HepG2 (cell line): ENCODE measurements around the gene TMEM269. TPM values are rescaled to one million over a fixed set of nuclear protein-coding genes. Genes with fewer than 3 reads are reported as not detected.

Experiments used
- BRD4 ChIP-seq: sonication (generic); formaldehyde crosslinking; IDR thresholded peaks from 2 replicates; pipeline ENCODE4 v1.4.0; 2020; ENCODE audit warnings: missing genetic modification reagents
- EED ChIP-seq: sonication (generic); formaldehyde crosslinking; IDR thresholded peaks from 2 replicates; pipeline ENCODE4 v1.5.0; 2020; ENCODE audit warnings: mild to moderate bottlenecking, missing genetic modification reagents
- RCOR2 ChIP-seq: IDR thresholded peaks from 2 replicates; pipeline ENCODE4 v1.6.1; 2016; ENCODE audit warnings: missing biosample characterization, missing genetic modification reagents
- SOX13 ChIP-seq, 3 experiments: fragments of 450-650 bp in 1 of 3; sonication (generic) in 1 of 3; formaldehyde crosslinking in 1 of 3; IDR thresholded peaks in 2 of 3; conservative IDR thresholded peaks in 1 of 3; 2 replicates each; pipeline versions ENCODE4 v1.5.0 to v1.6.1; 2016 to 2020; ENCODE audit warnings: antibody characterized with exemption in 1 of 3, mild to moderate bottlenecking in 1 of 3, missing compliant biosample characterization in 1 of 3, missing genetic modification reagents in 1 of 3, moderate library complexity in 1 of 3
- SSRP1 ChIP-seq: IDR thresholded peaks from 2 replicates; pipeline ENCODE4 v1.6.1; 2016; ENCODE audit warnings: control low read depth
- ZNF678 ChIP-seq: sonication (generic); formaldehyde crosslinking; IDR thresholded peaks from 2 replicates; pipeline ENCODE4 v1.4.0; 2020; ENCODE audit warnings: mild to moderate bottlenecking, missing genetic modification reagents
- polyA plus RNA-seq, 8 experiments: library from polyadenylated mRNA; depleted of rRNA in 3 of 8; stranded (reverse) in 7 of 8; unstranded in 1 of 8; fragments of >200 nt; fragmentation: Illumina TruSeq in 4 of 8; extraction: Trizol in 4 of 8; gene quantifications; 2 replicates each; pipeline versions ENCODE4 v1.2.1 to v1.2.3, GENCODE V29; 2011 to 2016; ENCODE audit warnings: low read depth in 4 of 8, missing spikeins in 1 of 8, mixed read lengths in 1 of 8; ENCODE audit not compliant: insufficient read depth in 1 of 8
- total RNA-seq, 5 experiments: library from RNA; depleted of rRNA; stranded (reverse); fragments of >200 nt; fragmentation: Illumina TruSeq; extraction: Trizol; gene quantifications; 2 replicates each; pipeline ENCODE4 v1.2.3, GENCODE V29; 2016; ENCODE audit warnings: low read depth in 1 of 5
- TF ChIP-seq, protein P1 (sequence below): sonication (generic); formaldehyde crosslinking; IDR thresholded peaks from 2 replicates; pipeline ENCODE4 v1.5.0; 2020; ENCODE audit warnings: mild to moderate bottlenecking, missing genetic modification reagents, borderline replicate concordance
- TF ChIP-seq, protein P2 (sequence below): sonication (generic); formaldehyde crosslinking; IDR thresholded peaks from 2 replicates; pipeline ENCODE4 v1.8.1; 2023; ENCODE audit warnings: mild to moderate bottlenecking, missing genetic modification reagents
- TF ChIP-seq, protein P3 (sequence below): sonication (generic); formaldehyde crosslinking; IDR thresholded peaks from 2 replicates; pipeline ENCODE4 v1.4.0; 2020; ENCODE audit warnings: missing genetic modification reagents
- TF ChIP-seq, protein P4 (sequence below): sonication (generic); formaldehyde crosslinking; conservative IDR thresholded peaks from 2 replicates; pipeline ENCODE4 v1.4.0; 2020; ENCODE audit warnings: missing genetic modification reagents
- TF ChIP-seq, protein P5 (sequence below), 2 experiments: sonication (generic) in 1 of 2; formaldehyde crosslinking in 1 of 2; IDR thresholded peaks; 2 replicates each; pipeline versions ENCODE4 v1.4.0 to v1.6.1; 2018 to 2020; ENCODE audit warnings: missing genetic modification reagents in 2 of 2, borderline replicate concordance in 1 of 2, low read depth in 1 of 2, mild to moderate bottlenecking in 1 of 2, missing biosample characterization in 1 of 2

The TMEM269 gene
- total and polyA plus RNA-seq, 2 of the 13 experiments (the other 11 are each of a cell fraction or from before 2014, with no cell fraction given), result 0.15 to 0.21 TPM

DNA sequence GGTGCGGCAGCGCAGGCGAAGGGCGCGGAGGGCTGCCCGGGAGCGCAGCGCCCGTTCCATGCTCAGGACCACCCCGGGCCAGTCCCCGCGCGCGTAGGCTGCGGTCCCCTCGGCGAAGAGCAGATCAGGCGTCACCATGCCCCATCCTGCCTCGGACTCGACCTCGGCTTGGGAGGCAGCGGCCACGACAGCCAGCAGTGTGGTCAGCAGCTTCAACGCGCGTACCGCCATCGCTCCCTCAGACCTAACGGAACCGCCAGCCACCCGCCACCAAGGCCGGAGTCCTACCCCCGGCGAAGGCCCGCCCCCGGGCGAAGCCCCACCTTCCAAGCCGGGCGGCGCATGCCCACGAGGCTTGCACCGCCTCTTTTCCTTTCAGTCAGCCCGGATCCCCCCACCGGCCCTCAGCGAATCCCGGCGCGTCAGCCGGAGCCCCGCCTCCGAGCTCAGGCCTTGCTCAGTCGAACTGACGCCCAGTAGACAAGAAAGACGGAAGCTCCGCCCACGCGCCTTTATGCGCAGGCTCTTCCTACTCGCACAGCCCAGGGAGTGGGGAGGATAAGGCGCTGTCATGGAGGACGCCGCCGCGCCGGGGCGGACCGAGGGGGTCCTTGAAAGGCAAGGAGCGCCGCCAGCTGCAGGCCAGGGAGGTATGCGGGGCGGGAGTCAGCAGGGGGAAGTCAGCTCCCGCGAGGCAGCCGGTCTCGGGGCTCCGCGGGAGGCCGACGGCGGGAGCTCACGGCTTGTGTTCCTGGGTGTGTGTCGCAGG lies 17.9 kb upstream of the TMEM269 start, which contains the start of the genes C1orf50 and P3H1 (continued):
- TF ChIP-seq, protein P1, sequence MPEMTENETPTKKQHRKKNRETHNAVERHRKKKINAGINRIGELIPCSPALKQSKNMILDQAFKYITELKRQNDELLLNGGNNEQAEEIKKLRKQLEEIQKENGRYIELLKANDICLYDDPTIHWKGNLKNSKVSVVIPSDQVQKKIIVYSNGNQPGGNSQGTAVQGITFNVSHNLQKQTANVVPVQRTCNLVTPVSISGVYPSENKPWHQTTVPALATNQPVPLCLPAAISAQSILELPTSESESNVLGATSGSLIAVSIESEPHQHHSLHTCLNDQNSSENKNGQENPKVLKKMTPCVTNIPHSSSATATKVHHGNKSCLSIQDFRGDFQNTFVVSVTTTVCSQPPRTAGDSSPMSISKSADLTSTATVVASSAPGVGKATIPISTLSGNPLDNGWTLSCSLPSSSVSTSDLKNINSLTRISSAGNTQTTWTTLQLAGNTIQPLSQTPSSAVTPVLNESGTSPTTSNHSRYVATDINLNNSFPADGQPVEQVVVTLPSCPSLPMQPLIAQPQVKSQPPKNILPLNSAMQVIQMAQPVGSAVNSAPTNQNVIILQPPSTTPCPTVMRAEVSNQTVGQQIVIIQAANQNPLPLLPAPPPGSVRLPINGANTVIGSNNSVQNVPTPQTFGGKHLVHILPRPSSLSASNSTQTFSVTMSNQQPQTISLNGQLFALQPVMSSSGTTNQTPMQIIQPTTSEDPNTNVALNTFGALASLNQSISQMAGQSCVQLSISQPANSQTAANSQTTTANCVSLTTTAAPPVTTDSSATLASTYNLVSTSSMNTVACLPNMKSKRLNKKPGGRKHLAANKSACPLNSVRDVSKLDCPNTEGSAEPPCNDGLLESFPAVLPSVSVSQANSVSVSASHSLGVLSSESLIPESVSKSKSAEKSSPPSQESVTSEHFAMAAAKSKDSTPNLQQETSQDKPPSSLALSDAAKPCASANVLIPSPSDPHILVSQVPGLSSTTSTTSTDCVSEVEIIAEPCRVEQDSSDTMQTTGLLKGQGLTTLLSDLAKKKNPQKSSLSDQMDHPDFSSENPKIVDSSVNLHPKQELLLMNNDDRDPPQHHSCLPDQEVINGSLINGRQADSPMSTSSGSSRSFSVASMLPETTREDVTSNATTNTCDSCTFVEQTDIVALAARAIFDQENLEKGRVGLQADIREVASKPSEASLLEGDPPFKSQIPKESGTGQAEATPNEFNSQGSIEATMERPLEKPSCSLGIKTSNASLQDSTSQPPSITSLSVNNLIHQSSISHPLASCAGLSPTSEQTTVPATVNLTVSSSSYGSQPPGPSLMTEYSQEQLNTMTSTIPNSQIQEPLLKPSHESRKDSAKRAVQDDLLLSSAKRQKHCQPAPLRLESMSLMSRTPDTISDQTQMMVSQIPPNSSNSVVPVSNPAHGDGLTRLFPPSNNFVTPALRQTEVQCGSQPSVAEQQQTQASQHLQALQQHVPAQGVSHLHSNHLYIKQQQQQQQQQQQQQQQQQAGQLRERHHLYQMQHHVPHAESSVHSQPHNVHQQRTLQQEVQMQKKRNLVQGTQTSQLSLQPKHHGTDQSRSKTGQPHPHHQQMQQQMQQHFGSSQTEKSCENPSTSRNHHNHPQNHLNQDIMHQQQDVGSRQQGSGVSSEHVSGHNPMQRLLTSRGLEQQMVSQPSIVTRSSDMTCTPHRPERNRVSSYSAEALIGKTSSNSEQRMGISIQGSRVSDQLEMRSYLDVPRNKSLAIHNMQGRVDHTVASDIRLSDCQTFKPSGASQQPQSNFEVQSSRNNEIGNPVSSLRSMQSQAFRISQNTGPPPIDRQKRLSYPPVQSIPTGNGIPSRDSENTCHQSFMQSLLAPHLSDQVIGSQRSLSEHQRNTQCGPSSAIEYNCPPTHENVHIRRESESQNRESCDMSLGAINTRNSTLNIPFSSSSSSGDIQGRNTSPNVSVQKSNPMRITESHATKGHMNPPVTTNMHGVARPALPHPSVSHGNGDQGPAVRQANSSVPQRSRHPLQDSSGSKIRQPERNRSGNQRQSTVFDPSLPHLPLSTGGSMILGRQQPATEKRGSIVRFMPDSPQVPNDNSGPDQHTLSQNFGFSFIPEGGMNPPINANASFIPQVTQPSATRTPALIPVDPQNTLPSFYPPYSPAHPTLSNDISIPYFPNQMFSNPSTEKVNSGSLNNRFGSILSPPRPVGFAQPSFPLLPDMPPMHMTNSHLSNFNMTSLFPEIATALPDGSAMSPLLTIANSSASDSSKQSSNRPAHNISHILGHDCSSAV, result 0 out of 2 replicates have a peak, but pooled peaks have one; percentile 73
- TF ChIP-seq, protein P2, sequence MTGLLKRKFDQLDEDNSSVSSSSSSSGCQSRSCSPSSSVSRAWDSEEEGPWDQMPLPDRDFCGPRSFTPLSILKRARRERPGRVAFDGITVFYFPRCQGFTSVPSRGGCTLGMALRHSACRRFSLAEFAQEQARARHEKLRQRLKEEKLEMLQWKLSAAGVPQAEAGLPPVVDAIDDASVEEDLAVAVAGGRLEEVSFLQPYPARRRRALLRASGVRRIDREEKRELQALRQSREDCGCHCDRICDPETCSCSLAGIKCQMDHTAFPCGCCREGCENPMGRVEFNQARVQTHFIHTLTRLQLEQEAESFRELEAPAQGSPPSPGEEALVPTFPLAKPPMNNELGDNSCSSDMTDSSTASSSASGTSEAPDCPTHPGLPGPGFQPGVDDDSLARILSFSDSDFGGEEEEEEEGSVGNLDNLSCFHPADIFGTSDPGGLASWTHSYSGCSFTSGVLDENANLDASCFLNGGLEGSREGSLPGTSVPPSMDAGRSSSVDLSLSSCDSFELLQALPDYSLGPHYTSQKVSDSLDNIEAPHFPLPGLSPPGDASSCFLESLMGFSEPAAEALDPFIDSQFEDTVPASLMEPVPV (CRISPR knock-in tag), result no peak; the same call in 1 of the 2 replicates
- TF ChIP-seq SOX13 (IDR thresholded peaks at IDR 0.05) (no peak), SOX13 (CRISPR knock-in tag; conservative IDR thresholded peaks at IDR 0.05 in 1 of 2, IDR thresholded peaks at IDR 0.05 in 1 of 2) (no peak; a peak in 1 of 4 replicates), BRD4 (CRISPR knock-in tag) (peak; percentile 93), ZNF678 (CRISPR knock-in tag) (peak; percentile 85), RCOR2 (CRISPR knock-in tag) (no peak), SSRP1 (CRISPR knock-in tag) (no peak), EED (CRISPR knock-in tag) (no peak)
- TF ChIP-seq, protein P3, sequence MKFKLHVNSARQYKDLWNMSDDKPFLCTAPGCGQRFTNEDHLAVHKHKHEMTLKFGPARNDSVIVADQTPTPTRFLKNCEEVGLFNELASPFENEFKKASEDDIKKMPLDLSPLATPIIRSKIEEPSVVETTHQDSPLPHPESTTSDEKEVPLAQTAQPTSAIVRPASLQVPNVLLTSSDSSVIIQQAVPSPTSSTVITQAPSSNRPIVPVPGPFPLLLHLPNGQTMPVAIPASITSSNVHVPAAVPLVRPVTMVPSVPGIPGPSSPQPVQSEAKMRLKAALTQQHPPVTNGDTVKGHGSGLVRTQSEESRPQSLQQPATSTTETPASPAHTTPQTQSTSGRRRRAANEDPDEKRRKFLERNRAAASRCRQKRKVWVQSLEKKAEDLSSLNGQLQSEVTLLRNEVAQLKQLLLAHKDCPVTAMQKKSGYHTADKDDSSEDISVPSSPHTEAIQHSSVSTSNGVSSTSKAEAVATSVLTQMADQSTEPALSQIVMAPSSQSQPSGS, result peak; percentile 24; the same call in 1 of the 2 replicates
- TF ChIP-seq, protein P4, sequence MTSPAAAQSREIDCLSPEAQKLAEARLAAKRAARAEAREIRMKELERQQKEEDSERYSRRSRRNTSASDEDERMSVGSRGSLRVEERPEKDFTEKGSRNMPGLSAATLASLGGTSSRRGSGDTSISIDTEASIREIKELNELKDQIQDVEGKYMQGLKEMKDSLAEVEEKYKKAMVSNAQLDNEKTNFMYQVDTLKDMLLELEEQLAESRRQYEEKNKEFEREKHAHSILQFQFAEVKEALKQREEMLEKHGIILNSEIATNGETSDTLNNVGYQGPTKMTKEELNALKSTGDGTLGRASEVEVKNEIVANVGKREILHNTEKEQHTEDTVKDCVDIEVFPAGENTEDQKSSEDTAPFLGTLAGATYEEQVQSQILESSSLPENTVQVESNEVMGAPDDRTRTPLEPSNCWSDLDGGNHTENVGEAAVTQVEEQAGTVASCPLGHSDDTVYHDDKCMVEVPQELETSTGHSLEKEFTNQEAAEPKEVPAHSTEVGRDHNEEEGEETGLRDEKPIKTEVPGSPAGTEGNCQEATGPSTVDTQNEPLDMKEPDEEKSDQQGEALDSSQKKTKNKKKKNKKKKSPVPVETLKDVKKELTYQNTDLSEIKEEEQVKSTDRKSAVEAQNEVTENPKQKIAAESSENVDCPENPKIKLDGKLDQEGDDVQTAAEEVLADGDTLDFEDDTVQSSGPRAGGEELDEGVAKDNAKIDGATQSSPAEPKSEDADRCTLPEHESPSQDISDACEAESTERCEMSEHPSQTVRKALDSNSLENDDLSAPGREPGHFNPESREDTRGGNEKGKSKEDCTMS (CRISPR knock-in tag), result no peak
- TF ChIP-seq, protein P5, sequence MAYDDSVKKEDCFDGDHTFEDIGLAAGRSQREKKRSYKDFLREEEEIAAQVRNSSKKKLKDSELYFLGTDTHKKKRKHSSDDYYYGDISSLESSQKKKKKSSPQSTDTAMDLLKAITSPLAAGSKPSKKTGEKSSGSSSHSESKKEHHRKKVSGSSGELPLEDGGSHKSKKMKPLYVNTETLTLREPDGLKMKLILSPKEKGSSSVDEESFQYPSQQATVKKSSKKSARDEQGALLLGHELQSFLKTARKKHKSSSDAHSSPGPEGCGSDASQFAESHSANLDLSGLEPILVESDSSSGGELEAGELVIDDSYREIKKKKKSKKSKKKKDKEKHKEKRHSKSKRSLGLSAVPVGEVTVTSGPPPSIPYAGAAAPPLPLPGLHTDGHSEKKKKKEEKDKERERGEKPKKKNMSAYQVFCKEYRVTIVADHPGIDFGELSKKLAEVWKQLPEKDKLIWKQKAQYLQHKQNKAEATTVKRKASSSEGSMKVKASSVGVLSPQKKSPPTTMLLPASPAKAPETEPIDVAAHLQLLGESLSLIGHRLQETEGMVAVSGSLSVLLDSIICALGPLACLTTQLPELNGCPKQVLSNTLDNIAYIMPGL (CRISPR knock-in tag; IDR thresholded peaks at IDR 0.05; ENCODE audit: borderline replicate concordance in 1 of 2, low read depth in 1 of 2), result peak; percentile 40 to 73; a peak in 3 of 4 replicates
